ENCODE results near the gene TMEM132E.

DNA sequence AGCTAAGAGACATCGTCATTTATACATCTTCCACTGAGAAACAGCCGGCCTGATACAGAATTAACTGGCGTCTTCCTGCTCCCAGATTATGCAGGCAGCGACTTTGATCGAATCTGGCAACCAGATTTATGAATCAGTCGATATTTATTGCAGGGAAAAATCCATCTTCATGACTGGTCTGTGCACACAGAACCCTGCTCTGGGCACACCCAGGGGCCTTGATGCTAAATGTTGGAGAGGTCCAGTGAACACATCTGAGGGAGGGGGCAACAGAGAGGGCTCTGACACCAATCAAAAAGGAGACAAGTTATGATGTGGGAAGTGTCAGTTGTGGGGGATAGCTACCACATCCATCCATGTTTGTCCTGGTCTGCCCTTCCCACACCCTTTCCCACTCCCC lies 102.9 kb downstream of the TMEM132E start:
- TF ChIP-seq FOXM1 (IDR thresholded peaks at IDR 0.05; ENCODE audit: borderline replicate concordance), result no peak
- TF ChIP-seq FOXA1 (IDR thresholded peaks at IDR 0.05), result no peak
- no peak for TF ChIP-seq L3MBTL2 (conservative IDR thresholded peaks at IDR 0.05)
- no peak for TF ChIP-seq ELF4 (IDR thresholded peaks at IDR 0.05)
- no peak for TF ChIP-seq TARDBP (IDR thresholded peaks at IDR 0.05)
- no peak for TF ChIP-seq FOXK2 (IDR thresholded peaks at IDR 0.05)
- TF ChIP-seq HDGF (IDR thresholded peaks at IDR 0.05; ENCODE audit: borderline replicate concordance), result no peak
- TF ChIP-seq SP1 (IDR thresholded peaks at IDR 0.05), result no peak
- no peak for TF ChIP-seq SUZ12 (IDR thresholded peaks at IDR 0.05)
- TF ChIP-seq, protein P1, sequence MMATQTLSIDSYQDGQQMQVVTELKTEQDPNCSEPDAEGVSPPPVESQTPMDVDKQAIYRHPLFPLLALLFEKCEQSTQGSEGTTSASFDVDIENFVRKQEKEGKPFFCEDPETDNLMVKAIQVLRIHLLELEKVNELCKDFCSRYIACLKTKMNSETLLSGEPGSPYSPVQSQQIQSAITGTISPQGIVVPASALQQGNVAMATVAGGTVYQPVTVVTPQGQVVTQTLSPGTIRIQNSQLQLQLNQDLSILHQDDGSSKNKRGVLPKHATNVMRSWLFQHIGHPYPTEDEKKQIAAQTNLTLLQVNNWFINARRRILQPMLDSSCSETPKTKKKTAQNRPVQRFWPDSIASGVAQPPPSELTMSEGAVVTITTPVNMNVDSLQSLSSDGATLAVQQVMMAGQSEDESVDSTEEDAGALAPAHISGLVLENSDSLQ (IDR thresholded peaks at IDR 0.05), result no peak
- TF ChIP-seq ZNF384 (IDR thresholded peaks at IDR 0.05), result no peak
